Measurements from ENCODE around the gene TAS2R31. TPM values are rescaled to one million over a fixed set of nuclear protein-coding genes. Genes with fewer than 3 reads are reported as not detected.

Gene TAS2R31
- total and polyA plus RNA-seq, 2 of the 4 experiments (the other 2 are of a cell fraction) = 0.24 to 4.3 TPM

DNA sequence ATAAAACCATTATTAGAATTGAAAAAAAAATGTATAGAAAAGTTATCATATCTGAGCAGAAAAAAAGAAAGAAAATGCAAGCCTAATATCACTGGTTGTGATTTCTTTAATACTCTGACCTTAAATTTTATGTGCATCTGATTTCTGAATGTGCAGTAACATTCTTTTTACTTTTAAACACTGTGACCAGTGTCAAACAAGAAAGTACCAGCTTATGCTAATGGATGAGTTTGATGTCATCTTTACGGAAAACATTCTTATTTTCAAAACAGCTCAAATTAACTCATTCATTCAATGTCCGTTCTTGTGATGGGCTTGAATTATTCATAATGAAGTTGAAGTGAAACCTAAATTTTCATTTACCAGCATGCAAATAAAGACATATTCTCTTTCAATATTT, 44.4 kb downstream of the TAS2R31 start, which contains the start of gene TAS2R50:
TSS of gene TAS2R50 (minus strand) at position 101 of the 400 bp plus-strand sequence. CDS start at position 49, 52 bp downstream.
- WGBS, 2 experiments (ENCODE audit: extremely low coverage in 2 of 2, insufficient read length in 1 of 2) = no CpG with 5 or more reads among the region's 2 CpGs
- Histone ChIP-seq H4K20me1 (ENCODE audit: insufficient read depth, low read length) (no peaks in the 10 kb centered on the region), H2AK5ac (ENCODE audit: low read depth, low read length) (no peak within 1 kb of the TSS), H2BK120ac (ENCODE audit: low read depth, low read length) (no peak within 1 kb of the TSS), H4K5ac (ENCODE audit: low read depth, low read length) (no peak within 1 kb of the TSS), H3K18ac (ENCODE audit: low read depth, low read length) (no peak within 1 kb of the TSS), H3K9me3 (ENCODE audit: control insufficient read depth, insufficient read depth, low read length) (peaks cover 4% of the 10 kb centered on the region; the same call in 1 of the 2 replicates), H2BK5ac (ENCODE audit: low read depth, low read length, poor library complexity, severe bottlenecking) (no peak within 1 kb of the TSS), H2AFZ (replicated peaks; ENCODE audit: low read length, poor library complexity) (no peak within 1 kb of the TSS), H2BK20ac (ENCODE audit: low read depth, low read length) (no peak within 1 kb of the TSS), H3K4ac (ENCODE audit: low read depth, low read length) (no peak within 1 kb of the TSS), H3K9me1 (ENCODE audit: insufficient read depth, low read length) (0 out of 2 replicates have a peak, but pooled peaks cover 5% of the 10 kb centered on the region), H2BK15ac (ENCODE audit: low read depth, low read length) (no peak within 1 kb of the TSS), H3K4me3 (ENCODE audit: insufficient read depth, low read depth, low read length) (no peak within 1 kb of the TSS), H3K9ac (ENCODE audit: low read depth, low read length) (no peak within 1 kb of the TSS), H3K4me2 (ENCODE audit: low read depth, low read length) (no peak within 1 kb of the TSS), H3K23ac (ENCODE audit: low read depth, low read length) (no peak within 1 kb of the TSS), H4K8ac (ENCODE audit: low read depth in 2 of 2, low read length in 2 of 2) (no peak within 1 kb of the TSS), H3K56ac (ENCODE audit: extremely low read depth, insufficient read depth, low read length) (no peak within 1 kb of the TSS), H3K27me3 (ENCODE audit: control insufficient read depth, insufficient read depth, low read length) (no peaks in the 10 kb centered on the region), H3K4me1 (ENCODE audit: control insufficient read depth, insufficient read depth, low read length) (no peaks in the 10 kb centered on the region), H3K14ac (replicated peaks; ENCODE audit: low read depth, low read length) (no peak within 1 kb of the TSS), H3K36me3 (ENCODE audit: control insufficient read depth, insufficient read depth, low read length) (no peaks in the 10 kb centered on the region; the same call in 1 of the 2 replicates), H3K79me1 (ENCODE audit: low read depth in 1 of 2, low read length in 2 of 2) (0 out of 4 replicates have a peak, but pooled peaks cover 3 to 7% of the 10 kb centered on the region in 2 experiments), H4K91ac (ENCODE audit: insufficient read depth, low read depth, low read length) (no peak within 1 kb of the TSS), H2AK9ac (replicated peaks; ENCODE audit: low read depth, low read length, poor library complexity) (no peak within 1 kb of the TSS), H3K27ac (ENCODE audit: insufficient read depth, low read length) (no peak within 1 kb of the TSS)
- ATAC-seq (ENCODE audit: low read depth) (no peak), DNase-seq (no peak)
- intact Hi-C loops (cut with micrococcal nuclease) = no loop called here
- dilution Hi-C loops (cut with HindIII; ENCODE audit: low sequenced_read_pairs, unreplicated experiment) = no loop called here
- TF ChIP-seq MXI1 (IDR thresholded peaks at IDR 0.05; ENCODE audit: borderline replicate concordance, low read depth, low read length) (no peak), MAFK (IDR thresholded peaks at IDR 0.05; ENCODE audit: low read depth, low read length) (no peak), SMC3 (IDR thresholded peaks at IDR 0.05; ENCODE audit: low read depth, low read length) (no peak), CTCF (conservative IDR thresholded peaks at IDR 0.05; ENCODE audit: low read depth, low read length) (no peak), ELK1 (IDR thresholded peaks at IDR 0.05; ENCODE audit: borderline replicate concordance, low read depth, low read length) (no peak), CEBPB (IDR thresholded peaks at IDR 0.05; ENCODE audit: low read depth, low read length) (no peak), RFX5 (IDR thresholded peaks at IDR 0.05; ENCODE audit: low read depth, low read length) (no peak), RAD21 (IDR thresholded peaks at IDR 0.05; ENCODE audit: low read length) (no peak), FOS (IDR thresholded peaks at IDR 0.05; ENCODE audit: low read depth, low read length) (no peak), POLR2A (IDR thresholded peaks at IDR 0.05; ENCODE audit: low read depth, low read length) (no peak), RCOR1 (IDR thresholded peaks at IDR 0.05; ENCODE audit: insufficient replicate concordance, low read length) (no peak), NFE2L2 (IDR thresholded peaks at IDR 0.05; ENCODE audit: low read depth, low read length) (no peak), MAZ (IDR thresholded peaks at IDR 0.05; ENCODE audit: borderline replicate concordance, low read depth, low read length) (no peak), CHD1 (IDR thresholded peaks at IDR 0.05; ENCODE audit: low read depth, low read length) (no peak), BHLHE40 (IDR thresholded peaks at IDR 0.05; ENCODE audit: low read depth, low read length) (no peak)
- TF ChIP-seq, protein P1, sequence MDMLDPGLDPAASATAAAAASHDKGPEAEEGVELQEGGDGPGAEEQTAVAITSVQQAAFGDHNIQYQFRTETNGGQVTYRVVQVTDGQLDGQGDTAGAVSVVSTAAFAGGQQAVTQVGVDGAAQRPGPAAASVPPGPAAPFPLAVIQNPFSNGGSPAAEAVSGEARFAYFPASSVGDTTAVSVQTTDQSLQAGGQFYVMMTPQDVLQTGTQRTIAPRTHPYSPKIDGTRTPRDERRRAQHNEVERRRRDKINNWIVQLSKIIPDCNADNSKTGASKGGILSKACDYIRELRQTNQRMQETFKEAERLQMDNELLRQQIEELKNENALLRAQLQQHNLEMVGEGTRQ (IDR thresholded peaks at IDR 0.05; ENCODE audit: low read depth, low read length) = no peak
- CTCF ChIA-PET = no interaction called here
- BruUV-seq (replicated peaks) = no TSS peak
- in situ Hi-C loops (cut with MboI; ENCODE audit: low sequenced_read_pairs) = no loop called here
- POLR2A ChIA-PET (ENCODE audit: unreplicated experiment) = no interaction called here
